ENCODE results near the gene PRX.
"Not testable (repeated sequence)": the region's sequence is repeated elsewhere in the genome, so short reads cannot be mapped to it uniquely, and the experiment has no call there.

PRX gene

DNA sequence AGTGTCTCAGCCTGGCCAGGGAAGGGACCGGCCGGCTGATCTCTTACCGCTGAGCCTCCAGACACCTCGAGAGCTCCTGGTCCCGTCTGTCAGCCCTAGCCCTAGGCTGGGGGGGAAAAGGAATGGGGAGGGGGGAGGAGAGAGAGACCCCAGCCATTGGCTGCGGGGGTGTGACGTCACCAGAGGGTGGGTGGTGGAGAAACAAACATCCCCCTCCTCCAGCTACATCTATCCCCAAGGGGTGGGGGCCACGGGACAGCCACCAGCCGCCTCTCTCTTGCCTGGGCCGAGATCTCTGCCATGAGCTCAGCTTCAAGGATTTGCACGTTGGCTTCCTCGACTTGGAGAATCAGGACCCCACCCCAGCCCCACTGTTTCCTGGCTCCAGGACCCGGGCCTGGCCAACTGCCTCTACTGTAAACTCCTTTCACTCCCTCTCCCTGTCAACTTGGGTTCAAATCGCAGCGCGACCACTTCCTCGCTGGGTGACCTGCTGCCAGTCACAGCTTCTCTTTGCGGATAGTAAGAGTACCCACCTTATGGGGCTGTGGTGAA, at the start of gene PRX:
Gene PRX (minus strand): TSS at position 88 of the 555 bp plus-strand sequence. CDS start 5,446 bp downstream, outside the sequence.
- DNase-seq = no peak

DNA sequence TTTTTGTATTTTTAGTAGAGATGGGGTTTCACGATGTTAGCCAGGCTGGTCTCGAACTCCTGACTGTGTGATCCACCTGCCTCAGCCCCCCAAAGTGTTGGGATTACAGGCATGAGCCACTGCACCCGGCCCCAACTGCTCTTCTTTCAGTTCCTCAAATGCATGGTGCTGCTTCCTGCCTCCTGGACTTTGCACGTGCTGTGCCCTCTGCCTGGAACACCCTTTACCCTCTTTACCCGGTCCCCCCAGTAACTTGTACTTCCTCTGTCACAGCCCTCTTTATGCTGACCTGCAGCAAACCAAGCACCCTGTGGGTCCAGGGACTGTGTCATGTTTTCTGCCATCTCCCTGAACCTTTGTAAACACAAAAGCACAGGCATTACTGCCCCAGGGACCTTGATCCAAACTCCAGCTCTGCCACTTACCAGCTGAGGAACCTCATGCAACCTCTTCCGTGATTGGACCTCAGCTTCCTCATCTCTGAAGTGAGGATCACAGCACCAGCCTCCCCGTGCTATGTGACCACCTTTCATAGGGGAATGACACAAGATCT, 48.6 kb upstream of the PRX start:
- no peak for DNase-seq

DNA sequence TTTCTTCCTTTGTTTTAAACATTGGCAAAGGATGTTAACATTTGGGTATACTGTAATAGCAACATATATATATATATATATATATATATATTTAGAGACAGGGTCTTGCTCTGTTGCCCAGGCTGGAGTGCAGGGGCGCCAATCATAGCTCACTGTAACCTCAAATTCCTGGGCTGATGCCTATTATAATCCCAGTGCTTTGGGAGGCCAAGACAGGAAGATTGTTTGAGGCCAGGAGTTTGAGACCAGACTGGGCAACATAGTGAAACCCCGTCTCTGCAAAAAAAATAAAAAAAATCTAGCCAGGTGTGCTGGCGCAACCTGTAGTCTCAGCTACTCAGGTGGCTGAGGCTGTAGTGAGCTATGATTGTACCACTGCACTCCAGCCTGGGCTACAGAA, 47.0 kb upstream of the PRX start:
- DNase-seq = no peak

DNA sequence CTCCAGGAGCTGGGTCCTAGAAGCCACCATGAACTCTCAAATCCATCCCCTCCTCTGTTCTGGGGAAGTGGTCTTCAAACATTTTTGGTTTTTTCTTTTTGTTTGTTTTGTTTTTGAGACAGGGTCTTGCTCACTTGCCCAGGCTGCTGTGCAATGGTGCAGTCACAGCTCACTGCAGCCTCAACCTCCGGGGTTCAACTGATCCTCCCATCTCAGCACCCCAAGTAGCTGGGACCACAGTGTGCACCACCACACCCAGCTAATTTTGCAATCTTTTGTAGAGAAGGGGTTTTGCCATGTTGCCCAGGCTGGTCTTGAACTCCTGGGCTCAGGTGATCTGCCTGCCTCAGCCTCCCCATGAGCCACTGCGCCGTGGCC, 45.4 kb upstream of the PRX start:
- DNase-seq = no peak

DNA sequence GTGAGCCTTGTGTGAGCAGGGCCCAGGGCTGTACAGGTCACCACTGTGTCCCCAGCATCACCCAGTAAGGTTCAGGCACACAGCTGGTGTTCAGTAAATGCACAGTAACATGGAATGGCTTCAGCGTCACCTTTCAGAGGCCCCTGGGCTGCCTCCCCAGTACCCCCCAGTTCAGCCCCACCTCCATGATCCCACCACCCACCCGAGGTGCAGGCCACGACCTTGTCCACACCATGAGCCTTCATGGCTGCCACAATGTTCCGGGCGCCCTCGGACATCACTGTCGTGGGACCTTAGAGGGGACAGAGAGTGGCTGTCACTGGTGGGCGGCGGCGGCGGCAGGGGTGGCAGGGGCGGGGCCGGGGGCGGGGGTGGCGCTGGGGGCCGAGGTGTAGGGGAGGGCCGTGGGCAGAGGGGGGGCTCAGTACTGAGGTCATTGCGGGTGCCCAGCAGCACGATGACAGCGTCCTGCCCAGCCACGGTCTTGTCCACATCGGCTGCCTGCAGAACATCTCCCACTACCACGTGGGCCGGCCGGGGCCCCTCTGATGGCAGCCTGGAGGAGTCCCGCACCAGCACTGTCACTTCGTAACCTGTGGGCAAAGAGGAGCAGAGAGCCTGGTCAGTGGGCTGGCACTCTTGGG, 44.9 kb upstream of the PRX start:
- DNase-seq = no peak

GRCh38 chr19:40457048-40457447, 43.9 kb upstream of the PRX start:
- no peak for DNase-seq

GRCh38 chr19:40453943-40454342, 40.8 kb upstream of the PRX start:
- DNase-seq = not testable (repeated sequence)

DNA sequence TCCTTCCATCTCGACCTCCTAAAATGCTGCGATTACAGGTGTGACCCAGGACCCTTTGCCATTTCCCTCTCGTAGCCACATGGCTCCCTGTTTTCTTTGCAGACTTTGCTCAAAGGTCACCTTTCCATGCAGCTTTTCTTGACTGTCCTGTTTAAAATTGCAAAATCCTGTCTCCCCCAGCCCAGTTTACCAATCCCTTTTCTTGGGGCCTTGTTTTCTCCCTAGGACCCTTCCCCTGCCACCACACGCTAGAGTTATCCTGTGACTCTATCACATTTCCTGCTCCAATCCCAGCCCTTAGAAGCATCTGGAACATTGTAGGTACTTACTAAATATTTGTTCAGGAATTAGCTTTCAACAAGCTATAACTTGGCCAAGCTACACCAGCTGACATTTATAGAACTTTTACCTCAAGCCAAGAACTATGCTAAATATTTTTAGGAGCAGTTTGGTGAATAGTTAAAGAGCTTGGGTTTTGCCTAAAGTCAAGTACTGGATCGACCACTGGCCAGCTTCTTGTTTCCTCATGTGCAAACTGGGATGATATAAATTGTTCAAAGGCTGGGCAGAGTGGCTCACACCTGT, 40.1 kb upstream of the PRX start:
- DNase-seq = no peak

GRCh38 chr19:40452016-40452415, 38.8 kb upstream of the PRX start:
- DNase-seq = no peak

DNA sequence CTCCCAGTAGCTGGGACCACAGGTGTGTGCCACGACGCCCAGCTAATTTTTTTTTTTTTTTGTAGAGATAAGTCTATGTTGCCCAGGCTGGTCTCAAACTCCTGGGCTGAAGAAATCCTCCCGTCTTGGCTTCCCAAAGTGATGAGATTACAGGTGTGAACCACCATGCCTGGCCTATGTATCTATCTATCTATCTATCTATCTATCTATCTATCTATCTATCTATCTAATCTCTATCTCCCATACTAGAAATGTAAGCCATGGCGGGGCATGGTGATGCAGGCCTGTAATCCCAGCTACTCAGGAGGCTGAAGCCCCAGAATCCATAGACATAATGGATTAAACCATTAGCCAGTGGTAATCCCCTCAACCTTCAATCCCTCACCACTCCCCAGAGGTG, 37.5 kb upstream of the PRX start:
- DNase-seq = no peak

DNA sequence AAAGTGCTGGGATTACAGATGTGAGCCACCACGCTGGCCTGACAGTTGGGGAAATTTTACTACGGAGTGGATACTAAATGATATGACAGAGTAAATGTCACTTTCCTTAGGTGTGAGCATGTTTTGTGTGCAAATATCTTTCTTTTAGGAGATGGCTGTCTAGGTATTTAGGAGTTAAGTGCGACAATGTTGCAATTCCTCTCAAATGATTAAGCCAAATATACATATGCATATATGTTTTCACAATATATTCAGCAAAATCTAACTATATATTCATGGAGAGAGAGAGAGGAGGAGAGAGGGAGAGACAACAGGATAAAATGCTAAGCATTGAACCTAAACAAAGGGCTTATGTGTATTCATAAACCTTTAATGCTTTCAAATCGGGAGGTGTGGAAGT, 36.3 kb upstream of the PRX start:
- DNase-seq = no peak

DNA sequence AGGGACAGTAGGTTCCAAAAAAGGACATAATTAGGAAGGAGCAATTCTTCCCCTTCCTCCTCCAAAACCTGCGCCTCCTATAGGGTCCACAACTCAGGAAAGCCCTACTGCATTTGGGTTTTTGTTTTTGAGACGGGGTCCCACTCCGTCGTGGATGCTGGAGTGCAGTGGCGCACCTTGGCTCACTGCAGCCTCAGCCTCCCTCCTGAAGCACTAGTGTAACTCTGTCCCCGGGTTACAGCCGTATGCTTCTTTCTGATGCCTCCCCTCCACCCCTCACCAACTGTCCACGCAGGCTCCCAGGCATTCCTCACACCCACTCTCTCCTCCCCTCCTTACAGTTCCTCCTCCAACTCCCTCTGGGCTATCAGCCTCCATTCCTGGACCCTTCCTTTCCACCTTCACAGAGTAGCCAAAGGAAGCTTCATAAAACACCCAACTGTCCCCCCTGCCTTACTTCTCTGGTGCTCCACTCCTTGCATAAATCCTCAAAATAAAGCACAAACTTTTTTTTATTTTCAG, 33.1 kb upstream of the PRX start:
- no peak for DNase-seq

GRCh38 chr19:40445780-40446262, 32.6 kb upstream of the PRX start:
- no peak for DNase-seq

- DNase-seq = no peak
Observed at GRCh38 chr19:40444825-40445312, 31.7 kb upstream of the PRX start.

- peak; percentile 83 for DNase-seq
Observed at GRCh38 chr19:40444000-40444824, 31.0 kb upstream of the PRX start, which contains the start of gene SERTAD3. Gene SERTAD3 (minus strand): TSS chr19:40444335. CDS start chr19:40442080, 2,255 bp downstream.

DNA sequence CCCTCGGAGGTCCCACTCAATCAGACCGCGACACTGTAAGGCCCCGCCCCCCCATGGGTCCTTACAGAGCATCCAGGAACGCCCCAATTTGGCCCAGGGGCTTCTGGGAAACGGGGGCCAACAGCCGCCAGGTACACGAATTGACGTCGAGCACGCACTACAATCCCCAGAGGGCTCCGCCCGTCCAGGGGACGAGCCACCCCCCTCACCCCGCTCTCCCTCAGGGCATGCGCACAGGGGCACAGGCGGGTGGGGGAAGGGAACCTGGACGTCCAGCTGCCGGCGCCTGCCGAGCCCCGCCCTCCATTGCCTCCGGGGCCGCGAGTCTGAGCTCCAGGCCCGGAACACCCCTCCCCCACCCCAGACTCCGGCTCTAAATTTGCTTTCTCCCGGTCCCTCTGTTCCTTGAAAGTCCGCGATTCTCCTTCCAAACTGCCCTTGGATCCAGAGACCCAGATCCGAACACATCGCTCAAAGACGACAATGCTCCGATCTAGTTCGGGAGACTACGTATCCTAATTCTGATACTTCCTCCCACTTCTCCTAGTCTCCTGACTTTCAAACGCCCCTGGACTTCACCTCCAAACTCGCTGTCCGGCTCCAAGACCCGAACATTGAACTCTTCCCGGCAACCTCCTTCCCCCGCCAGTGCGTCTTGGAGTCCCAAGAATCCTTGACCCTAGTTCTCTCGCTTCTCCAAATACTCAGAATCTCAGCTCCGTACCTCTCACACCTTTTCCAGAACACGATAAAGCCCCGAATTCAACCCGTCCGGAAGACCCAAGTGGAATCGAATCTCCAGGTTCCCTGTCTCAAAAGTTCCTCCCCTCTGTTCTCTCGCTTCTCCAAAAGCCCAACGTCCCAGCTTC, 30.2 kb upstream of the PRX start:
- DNase-seq = peak; percentile 92

GRCh38 chr19:40442328-40443130, 29.4 kb upstream of the PRX start:
- no peak for DNase-seq

- DNase-seq = no peak
Observed at GRCh38 chr19:40441719-40442253, 28.6 kb upstream of the PRX start.

- no peak for DNase-seq
Observed at GRCh38 chr19:40438284-40438683, 25.1 kb upstream of the PRX start.

DNA sequence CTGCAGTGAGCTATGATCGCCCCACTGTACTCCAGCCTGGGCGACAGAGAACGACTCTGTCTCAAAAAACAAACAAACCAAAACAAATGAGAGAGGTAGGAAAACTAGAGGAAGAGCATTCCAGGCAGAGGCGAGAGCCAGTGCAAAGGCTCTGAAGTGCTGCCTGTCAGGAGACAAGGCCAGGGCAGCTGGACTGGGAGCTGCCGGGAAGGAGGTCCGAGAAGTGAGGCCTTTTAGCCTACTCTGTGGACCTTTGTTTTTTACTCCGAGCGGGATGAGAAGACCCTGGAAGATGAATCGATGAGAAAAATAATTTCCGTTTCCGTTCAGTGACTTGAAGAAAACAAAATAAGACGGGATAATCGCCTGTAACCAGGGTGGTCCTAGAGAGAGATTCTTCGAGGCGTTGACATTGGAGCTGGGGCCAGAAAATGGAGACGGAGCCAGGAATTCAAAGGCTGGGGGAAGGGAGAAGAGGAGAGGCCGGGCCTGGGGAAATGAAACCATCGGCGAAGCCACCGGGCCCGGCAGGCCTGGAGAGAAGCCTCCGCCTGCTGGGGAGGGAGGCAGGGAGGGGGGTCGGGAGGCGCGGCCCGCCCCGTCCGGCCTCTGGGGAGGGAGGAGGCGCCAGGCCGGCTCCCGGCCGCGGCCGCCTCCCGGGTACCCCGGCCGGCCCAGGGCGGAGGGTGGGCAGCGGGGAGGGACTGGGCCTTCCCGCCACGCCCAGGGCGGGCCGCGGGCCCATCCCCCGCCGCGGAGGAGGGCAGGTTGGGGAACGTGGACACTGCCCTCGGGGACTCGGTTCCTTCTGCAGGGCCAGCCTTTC, 20.4 kb upstream of the PRX start:
- DNase-seq = no peak

Measured in NCI-H187 treated with DMSO at 0.1 percent for 48 hours (cell line).